Panc1 (cell line): ENCODE results near the gene HPS6. TPM values are rescaled to one million over a fixed set of nuclear protein-coding genes. Genes with fewer than 3 reads are reported as not detected.
"Not testable (repeated sequence)": the region's sequence is repeated elsewhere in the genome, so short reads cannot be mapped to it uniquely, and the experiment has no call there.

Experiments
- ATAC-seq: fragments of 200-7000 bp; cut with Tn5 transposase; 2 replicates; pipeline ENCODE4 v1.9.1; 2020; ENCODE audit warnings: mild to moderate bottlenecking, moderate library complexity
- BruUV-seq: library from RNA; stranded (reverse); fragments of 400-500 nt; replicated peaks from 2 replicates; lab custom pipeline; 2021; lab: Mats Ljungman, UMichigan
- CTCF ChIA-PET: fragments of 300-600 bp; sonication (Branson Sonifier 250); formaldehyde crosslinking; loops from one replicate; lab custom pipeline; 2022; ENCODE audit warnings: antibody characterized with exemption; lab: Charles Lee
- POLR2A ChIA-PET: fragments of 300-600 bp; sonication (Branson Sonifier 250); formaldehyde crosslinking; loops from one replicate; lab custom pipeline; 2022; ENCODE audit warnings: antibody characterized with exemption; lab: Charles Lee
- DNase-seq: peaks from one replicate; pipeline ENCODE4 v3.0.0-alpha.2; 2010; ENCODE audit warnings: low read depth, low spot score
- H3K27ac ChIP-seq: 2 replicates; pipeline ENCODE4 v1.5.1; 2011; ENCODE audit warnings: mild to moderate bottlenecking, low read length, inconsistent platforms
- H3K27me3 ChIP-seq: fragments of 200-500 bp; sonication (Bioruptor generic); 2 replicates; pipeline ENCODE4 v1.6.0; 2014; ENCODE audit warnings: low read length, inconsistent platforms; ENCODE audit not compliant: control insufficient read depth, insufficient read depth
- H3K36me3 ChIP-seq: fragments of 200-500 bp; sonication (Bioruptor generic); 2 replicates; pipeline ENCODE4 v1.5.1; 2014; ENCODE audit warnings: inconsistent platforms, mild to moderate bottlenecking, low read length, moderate library complexity; ENCODE audit not compliant: control insufficient read depth, insufficient read depth
- H3K4me1 ChIP-seq: 2 replicates; pipeline ENCODE4 v1.5.1; 2011; ENCODE audit warnings: inconsistent platforms, mild to moderate bottlenecking, low read length, moderate library complexity; ENCODE audit not compliant: control insufficient read depth, insufficient read depth
- H3K4me3 ChIP-seq, 2 experiments: 2 replicates each; pipeline ENCODE4 v1.5.1; 2011 to 2012; ENCODE audit warnings: low read depth in 2 of 2, low read length in 2 of 2, mild to moderate bottlenecking in 2 of 2, inconsistent platforms in 1 of 2, moderate library complexity in 1 of 2
- H3K9me3 ChIP-seq: fragments of 200-500 bp; sonication (Bioruptor generic); 2 replicates; pipeline ENCODE4 v1.5.1; 2014; ENCODE audit warnings: low read depth, mild to moderate bottlenecking, inconsistent platforms, low read length, moderate library complexity; ENCODE audit not compliant: control insufficient read depth, insufficient read depth
- CTCF ChIP-seq: fragments of 450-650 bp; IDR thresholded peaks from 2 replicates; pipeline ENCODE4 v1.5.1; 2017; ENCODE audit warnings: mild to moderate bottlenecking
- POLR2AphosphoS5 ChIP-seq: IDR thresholded peaks from 2 replicates; pipeline ENCODE4 v1.6.1; 2012; ENCODE audit warnings: mild to moderate bottlenecking, low read depth, low read length, moderate library complexity
- SIN3A ChIP-seq: IDR thresholded peaks from 2 replicates; pipeline ENCODE4 v1.6.1; 2012; ENCODE audit warnings: low read depth, mild to moderate bottlenecking, low read length, moderate library complexity, borderline replicate concordance; ENCODE audit not compliant: insufficient read depth
- TCF7L2 ChIP-seq: IDR thresholded peaks from 2 replicates; pipeline ENCODE4 v1.6.1; 2011; ENCODE audit warnings: mild to moderate bottlenecking, low read depth, low read length, inconsistent platforms
- in situ Hi-C: cut with HindIII; loops from 2 replicates; pipeline ENCODE4 v1.10.0; 2016; ENCODE audit warnings: low sequenced_read_pairs, low pct_unique_long_range_greater_than_20kb
- intact Hi-C: fragments of 100-400 bp; cut with micrococcal nuclease; formaldehyde crosslinking; loops from one replicate; pipeline ENCODE4 v1.10.0; 2022; ENCODE audit not compliant: unreplicated experiment
- total RNA-seq: library from RNA; stranded (reverse); gene quantifications from one replicate; pipeline ENCODE4 v1.2.1, GENCODE V29; 2021; ENCODE audit not compliant: unreplicated experiment
- TF ChIP-seq, protein P1 (sequence below), 2 experiments: IDR thresholded peaks; 2 replicates each; pipeline ENCODE4 v1.6.1; 2011 to 2012; ENCODE audit warnings: low read depth in 2 of 2, control low read depth in 1 of 2, low read length in 1 of 2, mild to moderate bottlenecking in 1 of 2, moderate library complexity in 1 of 2; ENCODE audit not compliant: insufficient read depth in 1 of 2

HPS6 gene
- total RNA-seq, 1 experiment from 2014 or later = 34.5 TPM

DNA sequence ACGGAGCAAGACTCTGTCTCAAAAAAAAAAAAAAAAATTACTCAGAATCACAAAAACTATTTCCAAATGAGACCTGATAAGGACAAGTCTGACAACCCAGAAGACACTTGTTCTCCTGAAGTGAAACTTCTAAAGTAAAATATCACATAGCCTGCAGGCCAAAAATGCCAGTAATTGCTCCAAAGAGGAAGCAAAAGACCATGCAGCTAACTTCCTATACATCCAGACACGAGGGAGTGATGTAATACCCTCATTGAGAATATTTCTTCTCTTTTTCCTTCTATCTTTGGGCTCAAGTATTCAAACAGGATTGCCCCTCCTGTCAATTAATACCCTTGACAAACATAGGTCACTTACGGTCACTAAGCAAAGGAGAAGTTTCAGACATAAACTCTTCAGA is 40.4 kb upstream of the HPS6 start:
- in situ Hi-C loops (no loop called here), intact Hi-C loops (no loop called here)
- no peak for ATAC-seq
- TF ChIP-seq TCF7L2 = no peak
- BruUV-seq = no TSS peak
- ChIA-PET CTCF (no interaction called here), POLR2A (no interaction called here)
- H3K36me3 ChIP-seq = peaks cover 10% of the 10 kb centered on the region; the same call in 1 of the 2 replicates
- no peaks in the 10 kb centered on the region for H3K9me3 ChIP-seq
- no peak overlapping the region for H3K4me3 ChIP-seq
- no peaks in the 10 kb centered on the region for H3K4me1 ChIP-seq
- H3K27me3 ChIP-seq = no peaks in the 10 kb centered on the region
- no peak for DNase-seq
- no peak overlapping the region for H3K27ac ChIP-seq

DNA sequence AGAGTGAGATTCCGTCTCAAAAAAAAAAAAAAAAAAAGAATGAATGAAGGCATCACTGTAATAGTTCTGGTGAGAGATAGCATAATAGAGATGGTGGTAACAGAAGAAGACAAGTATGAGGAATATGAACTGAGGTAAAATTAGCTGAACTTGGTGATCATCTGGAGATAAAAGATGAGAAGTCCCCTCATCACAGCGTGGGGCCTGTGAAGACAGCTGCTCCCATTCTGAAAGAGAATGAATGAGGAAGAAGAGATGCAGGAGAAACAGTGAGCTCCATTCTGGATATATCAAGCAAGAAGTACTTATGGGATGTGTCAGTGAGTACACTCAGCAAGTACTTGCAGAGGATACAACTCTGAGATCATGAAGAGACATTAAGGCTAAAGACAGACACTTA is 37.9 kb upstream of the HPS6 start:
- TF ChIP-seq POLR2AphosphoS5 = no peak
- no peak for TF ChIP-seq TCF7L2
- TF ChIP-seq CTCF = no peak
- TF ChIP-seq, protein P1, sequence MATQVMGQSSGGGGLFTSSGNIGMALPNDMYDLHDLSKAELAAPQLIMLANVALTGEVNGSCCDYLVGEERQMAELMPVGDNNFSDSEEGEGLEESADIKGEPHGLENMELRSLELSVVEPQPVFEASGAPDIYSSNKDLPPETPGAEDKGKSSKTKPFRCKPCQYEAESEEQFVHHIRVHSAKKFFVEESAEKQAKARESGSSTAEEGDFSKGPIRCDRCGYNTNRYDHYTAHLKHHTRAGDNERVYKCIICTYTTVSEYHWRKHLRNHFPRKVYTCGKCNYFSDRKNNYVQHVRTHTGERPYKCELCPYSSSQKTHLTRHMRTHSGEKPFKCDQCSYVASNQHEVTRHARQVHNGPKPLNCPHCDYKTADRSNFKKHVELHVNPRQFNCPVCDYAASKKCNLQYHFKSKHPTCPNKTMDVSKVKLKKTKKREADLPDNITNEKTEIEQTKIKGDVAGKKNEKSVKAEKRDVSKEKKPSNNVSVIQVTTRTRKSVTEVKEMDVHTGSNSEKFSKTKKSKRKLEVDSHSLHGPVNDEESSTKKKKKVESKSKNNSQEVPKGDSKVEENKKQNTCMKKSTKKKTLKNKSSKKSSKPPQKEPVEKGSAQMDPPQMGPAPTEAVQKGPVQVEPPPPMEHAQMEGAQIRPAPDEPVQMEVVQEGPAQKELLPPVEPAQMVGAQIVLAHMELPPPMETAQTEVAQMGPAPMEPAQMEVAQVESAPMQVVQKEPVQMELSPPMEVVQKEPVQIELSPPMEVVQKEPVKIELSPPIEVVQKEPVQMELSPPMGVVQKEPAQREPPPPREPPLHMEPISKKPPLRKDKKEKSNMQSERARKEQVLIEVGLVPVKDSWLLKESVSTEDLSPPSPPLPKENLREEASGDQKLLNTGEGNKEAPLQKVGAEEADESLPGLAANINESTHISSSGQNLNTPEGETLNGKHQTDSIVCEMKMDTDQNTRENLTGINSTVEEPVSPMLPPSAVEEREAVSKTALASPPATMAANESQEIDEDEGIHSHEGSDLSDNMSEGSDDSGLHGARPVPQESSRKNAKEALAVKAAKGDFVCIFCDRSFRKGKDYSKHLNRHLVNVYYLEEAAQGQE (IDR thresholded peaks at IDR 0.05; ENCODE audit: insufficient read depth in 1 of 2, low read depth in 2 of 2, low read length in 1 of 2) = no peak
- TF ChIP-seq SIN3A = no peak

DNA sequence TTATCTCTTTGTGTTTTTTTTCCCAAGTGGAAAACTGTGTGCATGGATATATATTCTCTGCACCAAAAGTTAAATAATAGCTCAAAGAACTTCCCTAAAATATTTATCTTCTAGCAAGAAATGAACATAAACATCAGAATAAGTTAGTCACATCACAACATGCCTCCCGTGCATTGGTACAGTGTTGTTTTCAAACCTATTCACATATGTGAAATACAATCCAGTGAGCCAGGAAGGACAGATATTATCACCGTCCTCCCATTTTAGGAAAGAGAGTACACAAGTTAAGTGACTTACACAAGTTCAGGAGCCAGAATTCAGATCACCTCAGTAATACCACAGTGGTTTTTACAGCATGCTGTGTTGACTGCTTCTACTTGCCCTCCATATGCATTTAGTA is 31.4 kb upstream of the HPS6 start:
- Histone ChIP-seq H3K4me3 (no peak overlapping the region), H3K4me1 (no peaks in the 10 kb centered on the region), H3K36me3 (peaks cover 2% of the 10 kb centered on the region; the same call in 1 of the 2 replicates), H3K27me3 (no peaks in the 10 kb centered on the region), H3K27ac (no peak overlapping the region), H3K9me3 (no peaks in the 10 kb centered on the region)
- no peak for ATAC-seq
- no TSS peak for BruUV-seq
- POLR2A ChIA-PET = no interaction called here
- CTCF ChIA-PET = no interaction called here
- no peak for DNase-seq
- no peak for TF ChIP-seq CTCF
- TF ChIP-seq POLR2AphosphoS5 = no peak
- TF ChIP-seq SIN3A = no peak
- no peak for TF ChIP-seq TCF7L2
- TF ChIP-seq, protein P1 (IDR thresholded peaks at IDR 0.05; ENCODE audit: insufficient read depth in 1 of 2, low read depth in 2 of 2, low read length in 1 of 2) = no peak
- intact Hi-C loops (no loop called here), in situ Hi-C loops (no loop called here)

More for the DNA sequence above, 37.9 kb upstream of the HPS6 start:
- peaks cover 10% of the 10 kb centered on the region; the same call in 1 of the 2 replicates for H3K36me3 ChIP-seq
- H3K9me3 ChIP-seq = no peaks in the 10 kb centered on the region
- ATAC-seq (no peak), DNase-seq (no peak)
- intact Hi-C loops = no loop called here
- BruUV-seq = no TSS peak
- ChIA-PET POLR2A (interaction anchor here (0.6 kb wide), 1 partner anchor 32 kb away, joined by 3 read pairs; no protein-coding TSS in a partner anchor), CTCF (no interaction called here)
- no peak overlapping the region for H3K27ac ChIP-seq
- no peak overlapping the region for H3K4me3 ChIP-seq
- in situ Hi-C loops = no loop called here
- H3K27me3 ChIP-seq = no peaks in the 10 kb centered on the region
- H3K4me1 ChIP-seq = no peaks in the 10 kb centered on the region

GRCh38 chr10:102035807-102036206 is 29.3 kb upstream of the HPS6 start:
- ATAC-seq, intact Hi-C loops, POLR2A ChIA-PET, H3K27me3 ChIP-seq, in situ Hi-C loops, BruUV-seq, H3K4me3 ChIP-seq, H3K4me1 ChIP-seq, CTCF ChIA-PET, H3K9me3 ChIP-seq, DNase-seq, H3K36me3 ChIP-seq, H3K27ac ChIP-seq: not testable (repeated sequence)
